ENCODE measurements around the gene RB1. TPM values are rescaled to one million over a fixed set of nuclear protein-coding genes. Genes with fewer than 3 reads are reported as not detected.
"Not testable (repeated sequence)": the region's sequence is repeated elsewhere in the genome, so short reads cannot be mapped to it uniquely, and the experiment has no call there.

RB1 gene
- total and polyA plus RNA-seq, 5 donors from 2014 or later: 18.8 to 24.6 (median 23.0) TPM

DNA sequence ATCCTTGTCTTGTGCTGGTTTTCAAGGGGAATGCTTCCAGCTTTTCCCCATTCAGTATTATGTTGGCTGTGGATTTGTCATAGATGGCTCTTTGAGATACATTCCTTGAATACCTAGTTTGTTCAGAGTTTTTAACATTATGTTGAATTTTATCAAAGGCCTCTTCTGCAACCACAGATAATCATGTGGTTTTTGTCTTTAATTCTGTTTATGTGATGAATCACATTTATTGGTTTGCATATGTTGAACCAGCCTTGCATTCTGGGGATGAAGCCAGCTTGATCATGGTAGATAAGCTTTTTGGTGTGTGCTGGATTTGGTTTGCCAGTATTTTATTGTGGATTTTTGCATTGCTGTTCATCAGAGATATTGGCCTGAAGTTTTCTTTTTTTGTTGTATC lies 147.6 kb downstream of the RB1 start:
- Mint-ChIP-seq H3K9me3 (peaks cover 0 to 16% (median 3%) of the 10 kb centered on the region in 7 donors), H3K4me3 (peak overlapping the region in 2 of 4 donors; percentile 1 to 58), H3K4me1 (peaks cover 24 to 53% (median 40%) of the 10 kb centered on the region in 4 donors), H3K36me3 (peaks cover 40% of the 10 kb centered on the region)
- H3K36me3 ChIP-seq (ENCODE audit: control insufficient read depth, insufficient read depth, low read length): peaks cover 12% of the 10 kb centered on the region
- H3K4me1 ChIP-seq (ENCODE audit: control insufficient read depth, insufficient read depth, low read length, poor library complexity, severe bottlenecking); ATAC-seq (ENCODE audit: low read depth in 2 of 2); H3K27me3 ChIP-seq (ENCODE audit: control insufficient read depth, insufficient read depth, low read length); H3K27ac Mint-ChIP-seq; H3K27ac ChIP-seq (ENCODE audit: insufficient read depth, low read length, poor library complexity, severe bottlenecking); H3K27me3 Mint-ChIP-seq; H3K4me3 ChIP-seq (ENCODE audit: low read depth, low read length): not testable (repeated sequence)
- peak in 1 of 3 donors; percentile 22 for DNase-seq
- H3K9me3 ChIP-seq (ENCODE audit: control insufficient read depth in 2 of 2, low read length in 2 of 2): peaks cover 6 to 11% of the 10 kb centered on the region in 2 experiments

DNA sequence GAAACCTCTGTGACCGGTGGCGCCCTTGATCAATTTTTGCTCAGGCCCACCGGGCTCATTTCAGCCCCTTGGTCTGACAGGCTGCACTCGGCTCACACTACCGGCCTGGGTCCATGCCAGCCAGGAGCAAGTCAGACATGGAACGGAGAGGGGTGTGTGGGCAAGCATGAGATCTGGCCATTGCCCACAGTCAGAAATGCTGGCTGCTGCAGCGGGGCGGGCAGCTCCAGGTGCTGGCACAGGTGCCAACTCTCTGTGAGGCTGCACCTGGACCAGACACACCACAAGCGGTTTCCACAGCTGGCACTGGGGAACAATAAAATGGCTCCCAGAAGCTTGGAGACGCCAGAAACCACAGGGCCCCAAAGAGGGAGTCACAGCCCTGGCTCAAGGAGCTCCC lies 153.0 kb downstream of the RB1 start:
- Histone ChIP-seq H3K36me3 (ENCODE audit: control insufficient read depth, insufficient read depth, low read length) (peaks cover 42% of the 10 kb centered on the region), H3K4me3 (ENCODE audit: low read depth, low read length) (no peak overlapping the region), H3K4me1 (ENCODE audit: control insufficient read depth, insufficient read depth, low read length, poor library complexity, severe bottlenecking) (no peaks in the 10 kb centered on the region), H3K9me3 (ENCODE audit: control insufficient read depth in 2 of 2, low read length in 2 of 2) (peaks cover 0 to 2% of the 10 kb centered on the region in 2 experiments), H3K27me3 (ENCODE audit: control insufficient read depth, insufficient read depth, low read length) (no peaks in the 10 kb centered on the region), H3K27ac (ENCODE audit: insufficient read depth, low read length, poor library complexity, severe bottlenecking) (no peak overlapping the region)
- ATAC-seq (ENCODE audit: low read depth in 2 of 2): no peak
- H3K27ac Mint-ChIP-seq: no peak overlapping the region
- H3K4me1 Mint-ChIP-seq: peaks cover 9 to 29% (median 18%) of the 10 kb centered on the region in 4 donors
- no peaks in the 10 kb centered on the region for H3K27me3 Mint-ChIP-seq
- H3K9me3 Mint-ChIP-seq: peaks cover 0 to 5% (median 2%) of the 10 kb centered on the region in 7 donors
- no peak for DNase-seq
- no peak overlapping the region for H3K4me3 Mint-ChIP-seq
- peaks cover 50% of the 10 kb centered on the region for H3K36me3 Mint-ChIP-seq

DNA sequence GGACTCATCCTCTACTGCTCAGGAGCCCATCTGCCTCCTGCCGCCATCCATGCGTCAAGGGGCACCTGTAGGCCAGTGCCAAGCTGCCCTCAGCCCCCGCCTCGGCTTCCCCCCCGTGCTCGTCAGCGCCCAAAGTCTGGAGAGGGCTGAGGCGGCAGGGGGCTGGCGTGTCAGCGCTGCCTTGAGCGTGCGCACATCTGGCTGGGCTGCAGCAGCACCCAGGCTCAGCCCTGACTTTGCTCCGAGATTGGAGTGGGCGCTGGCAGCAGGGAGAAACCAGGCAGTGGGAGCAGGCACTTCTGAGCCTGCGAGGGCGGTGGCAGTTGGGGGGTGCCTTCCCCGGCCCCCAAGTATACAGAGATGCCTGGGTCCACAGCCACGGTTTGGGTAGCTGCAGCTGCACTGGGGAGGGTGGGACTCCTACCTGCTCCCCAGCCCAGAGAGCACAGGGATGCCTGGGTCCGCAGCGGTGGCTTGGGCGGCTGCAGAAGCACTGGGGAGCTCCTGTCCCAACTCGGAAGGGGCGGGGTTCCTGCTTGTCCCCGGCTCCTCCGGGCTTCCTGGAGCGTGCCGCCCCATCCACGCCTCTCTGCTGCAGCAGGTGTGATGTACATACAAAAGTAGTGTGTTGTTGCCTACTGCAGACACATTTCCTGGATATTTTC lies 154.2 kb downstream of the RB1 start:
- no peak overlapping the region for H3K27ac Mint-ChIP-seq
- H3K4me3 ChIP-seq (ENCODE audit: low read depth, low read length): no peak overlapping the region
- peaks cover 52% of the 10 kb centered on the region for H3K36me3 Mint-ChIP-seq
- no peak for ATAC-seq (ENCODE audit: low read depth in 2 of 2)
- no peak overlapping the region for H3K27ac ChIP-seq (ENCODE audit: insufficient read depth, low read length, poor library complexity, severe bottlenecking)
- H3K9me3 ChIP-seq (ENCODE audit: control insufficient read depth in 2 of 2, low read length in 2 of 2): no peaks in the 10 kb centered on the region
- peaks cover 42% of the 10 kb centered on the region for H3K36me3 ChIP-seq (ENCODE audit: control insufficient read depth, insufficient read depth, low read length)
- DNase-seq: no peak
- H3K4me3 Mint-ChIP-seq: no peak overlapping the region
- peaks cover 8 to 24% (median 17%) of the 10 kb centered on the region in 4 donors for H3K4me1 Mint-ChIP-seq
- H3K4me1 ChIP-seq (ENCODE audit: control insufficient read depth, insufficient read depth, low read length, poor library complexity, severe bottlenecking): no peaks in the 10 kb centered on the region
- no peaks in the 10 kb centered on the region for H3K27me3 ChIP-seq (ENCODE audit: control insufficient read depth, insufficient read depth, low read length)
- no peaks in the 10 kb centered on the region for H3K27me3 Mint-ChIP-seq
- H3K9me3 Mint-ChIP-seq: peaks cover 0 to 2% (median 0%) of the 10 kb centered on the region in 7 donors

DNA sequence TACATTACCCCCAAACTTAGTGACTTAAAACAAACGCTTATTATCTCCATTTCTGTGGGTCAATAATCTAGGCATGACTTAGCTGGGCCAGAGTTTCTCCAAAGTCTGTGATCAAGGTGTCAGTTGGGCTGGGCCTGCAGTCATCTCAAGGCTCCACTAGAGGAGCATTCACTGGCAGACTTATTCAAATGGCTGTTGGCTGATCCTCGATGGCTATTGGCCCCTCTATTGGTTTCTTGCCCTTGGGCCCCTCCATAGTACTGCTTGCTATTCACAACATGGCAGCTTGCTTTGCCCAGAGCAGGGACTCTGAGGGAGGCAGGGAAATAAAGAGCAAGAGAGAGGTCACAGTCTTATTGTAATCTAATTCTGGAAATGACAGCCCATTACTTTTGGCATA lies 171.7 kb downstream of the RB1 start:
- Mint-ChIP-seq H3K36me3 (peaks cover 22% of the 10 kb centered on the region), H3K27ac (peak overlapping the region in 1 of 3 donors; percentile 62), H3K4me1 (peaks cover 0 to 11% (median 3%) of the 10 kb centered on the region in 4 donors), H3K9me3 (peaks cover 0 to 3% (median 0%) of the 10 kb centered on the region in 7 donors), H3K27me3 (no peaks in the 10 kb centered on the region), H3K4me3 (no peak overlapping the region)
- Histone ChIP-seq H3K4me3 (ENCODE audit: low read depth, low read length) (no peak overlapping the region), H3K27ac (ENCODE audit: insufficient read depth, low read length, poor library complexity, severe bottlenecking) (no peak overlapping the region), H3K4me1 (ENCODE audit: control insufficient read depth, insufficient read depth, low read length, poor library complexity, severe bottlenecking) (no peaks in the 10 kb centered on the region), H3K9me3 (ENCODE audit: control insufficient read depth in 2 of 2, low read length in 2 of 2) (no peaks in the 10 kb centered on the region), H3K36me3 (ENCODE audit: control insufficient read depth, insufficient read depth, low read length) (peaks cover 19% of the 10 kb centered on the region), H3K27me3 (ENCODE audit: control insufficient read depth, insufficient read depth, low read length) (no peaks in the 10 kb centered on the region)
- DNase-seq (no peak), ATAC-seq (ENCODE audit: low read depth in 2 of 2) (no peak)

DNA sequence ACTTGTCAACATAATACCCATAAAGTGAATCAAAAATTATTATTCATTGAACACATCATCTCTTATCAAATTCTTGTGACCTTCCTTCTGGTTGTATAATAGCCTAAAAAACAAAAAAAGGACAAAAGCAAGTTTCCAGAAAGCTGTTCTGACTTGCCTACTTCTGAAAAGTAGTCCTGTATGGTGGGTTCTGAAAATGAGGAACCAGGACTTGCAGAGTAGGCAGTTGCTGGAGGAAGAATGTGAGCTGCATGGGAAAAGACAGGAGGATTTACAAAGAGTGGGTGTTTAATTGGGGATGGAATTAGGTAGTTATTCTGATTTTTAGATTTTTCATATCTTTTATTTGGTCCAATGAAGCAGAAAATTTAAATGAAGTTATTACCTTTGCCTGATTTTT lies 172.7 kb downstream of the RB1 start:
- H3K27ac Mint-ChIP-seq: peak overlapping the region in 1 of 3 donors; percentile 15
- no peaks in the 10 kb centered on the region for H3K27me3 Mint-ChIP-seq
- peaks cover 0 to 11% (median 3%) of the 10 kb centered on the region in 4 donors for H3K4me1 Mint-ChIP-seq
- Histone ChIP-seq H3K4me1 (ENCODE audit: control insufficient read depth, insufficient read depth, low read length, poor library complexity, severe bottlenecking) (no peaks in the 10 kb centered on the region), H3K9me3 (ENCODE audit: control insufficient read depth in 2 of 2, low read length in 2 of 2) (no peaks in the 10 kb centered on the region), H3K27ac (ENCODE audit: insufficient read depth, low read length, poor library complexity, severe bottlenecking) (no peak overlapping the region), H3K4me3 (ENCODE audit: low read depth, low read length) (no peak overlapping the region), H3K36me3 (ENCODE audit: control insufficient read depth, insufficient read depth, low read length) (peaks cover 22% of the 10 kb centered on the region), H3K27me3 (ENCODE audit: control insufficient read depth, insufficient read depth, low read length) (no peaks in the 10 kb centered on the region)
- peaks cover 22% of the 10 kb centered on the region for H3K36me3 Mint-ChIP-seq
- ATAC-seq (ENCODE audit: low read depth in 2 of 2) (no peak), DNase-seq (no peak)
- H3K9me3 Mint-ChIP-seq: peaks cover 0 to 3% (median 0%) of the 10 kb centered on the region in 7 donors
- no peak overlapping the region for H3K4me3 Mint-ChIP-seq

DNA sequence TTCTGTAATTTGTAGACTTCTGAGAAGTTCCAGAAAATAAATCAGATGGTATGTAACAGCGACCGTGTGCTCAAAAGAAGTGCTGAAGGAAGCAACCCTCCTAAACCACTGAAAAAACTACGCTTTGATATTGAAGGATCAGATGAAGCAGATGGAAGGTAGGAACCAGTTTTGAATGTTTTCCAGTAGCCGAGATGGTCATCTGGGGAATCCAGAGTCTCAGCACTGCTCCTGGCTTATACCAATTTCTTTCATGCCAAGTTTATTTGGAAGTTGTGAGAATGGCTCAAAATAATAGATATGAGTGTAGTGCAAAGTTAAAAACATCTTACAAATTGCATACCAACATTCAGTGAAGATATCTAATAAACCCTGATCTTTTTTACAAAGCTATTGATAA lies 173.1 kb downstream of the RB1 start:
- Mint-ChIP-seq H3K27ac (peak overlapping the region in 1 of 3 donors; percentile 15), H3K4me1 (peaks cover 0 to 9% (median 3%) of the 10 kb centered on the region in 4 donors), H3K36me3 (peaks cover 22% of the 10 kb centered on the region), H3K9me3 (peaks cover 0 to 3% (median 0%) of the 10 kb centered on the region in 7 donors), H3K4me3 (no peak overlapping the region), H3K27me3 (no peaks in the 10 kb centered on the region)
- Histone ChIP-seq H3K9me3 (ENCODE audit: control insufficient read depth in 2 of 2, low read length in 2 of 2) (no peaks in the 10 kb centered on the region), H3K36me3 (ENCODE audit: control insufficient read depth, insufficient read depth, low read length) (peaks cover 22% of the 10 kb centered on the region), H3K4me1 (ENCODE audit: control insufficient read depth, insufficient read depth, low read length, poor library complexity, severe bottlenecking) (no peaks in the 10 kb centered on the region), H3K27me3 (ENCODE audit: control insufficient read depth, insufficient read depth, low read length) (no peaks in the 10 kb centered on the region), H3K27ac (ENCODE audit: insufficient read depth, low read length, poor library complexity, severe bottlenecking) (no peak overlapping the region), H3K4me3 (ENCODE audit: low read depth, low read length) (no peak overlapping the region)
- no peak for ATAC-seq (ENCODE audit: low read depth in 2 of 2)
- no peak for DNase-seq

DNA sequence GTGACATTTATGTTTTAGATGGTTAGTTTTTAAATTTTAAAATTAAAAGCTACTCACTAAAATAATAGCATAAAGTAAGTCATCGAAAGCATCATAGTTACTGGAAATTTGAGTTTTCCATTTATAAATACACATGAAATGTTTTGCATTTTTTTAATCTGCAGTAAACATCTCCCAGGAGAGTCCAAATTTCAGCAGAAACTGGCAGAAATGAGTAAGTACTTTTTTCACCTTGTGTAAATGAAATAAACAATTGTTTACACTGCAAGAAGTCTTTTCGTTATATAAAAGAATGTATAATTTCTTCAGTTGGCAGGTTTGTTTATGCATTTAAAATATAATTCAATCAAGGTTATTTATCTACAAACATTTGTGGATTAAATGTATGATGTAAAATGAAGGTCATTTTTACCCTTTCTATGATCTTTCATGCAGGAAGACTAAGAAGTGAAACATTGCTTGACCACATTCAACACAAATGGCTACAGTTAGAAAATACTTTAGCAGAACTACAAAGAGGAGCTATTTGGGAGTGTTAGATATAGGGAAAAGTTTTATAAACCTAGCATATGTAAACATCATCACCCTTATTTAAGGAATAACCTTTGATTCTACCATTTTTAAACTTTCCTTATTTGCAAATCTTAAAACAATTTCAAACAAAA lies 173.8 kb downstream of the RB1 start:
- Mint-ChIP-seq H3K27me3 (no peaks in the 10 kb centered on the region), H3K4me1 (peaks cover 0 to 7% (median 2%) of the 10 kb centered on the region in 4 donors), H3K27ac (no peak overlapping the region), H3K9me3 (peaks cover 0 to 3% (median 0%) of the 10 kb centered on the region in 7 donors), H3K36me3 (peaks cover 22% of the 10 kb centered on the region), H3K4me3 (no peak overlapping the region)
- H3K4me1 ChIP-seq (ENCODE audit: control insufficient read depth, insufficient read depth, low read length, poor library complexity, severe bottlenecking): no peaks in the 10 kb centered on the region
- H3K9me3 ChIP-seq (ENCODE audit: control insufficient read depth in 2 of 2, low read length in 2 of 2): no peaks in the 10 kb centered on the region
- no peak overlapping the region for H3K27ac ChIP-seq (ENCODE audit: insufficient read depth, low read length, poor library complexity, severe bottlenecking)
- DNase-seq: no peak
- no peak overlapping the region for H3K4me3 ChIP-seq (ENCODE audit: low read depth, low read length)
- no peak for ATAC-seq (ENCODE audit: low read depth in 2 of 2)
- H3K36me3 ChIP-seq (ENCODE audit: control insufficient read depth, insufficient read depth, low read length): peaks cover 22% of the 10 kb centered on the region
- no peaks in the 10 kb centered on the region for H3K27me3 ChIP-seq (ENCODE audit: control insufficient read depth, insufficient read depth, low read length)
